Neural crest cell (in vitro differentiated cells): ENCODE measurements around the gene MPP3. TPM values are rescaled to one million over a fixed set of nuclear protein-coding genes. Genes with fewer than 3 reads are reported as not detected.

Experiments
- DNase-seq: peaks from one replicate; pipeline ENCODE4 v3.0.0; 2021; ENCODE audit warnings: low read depth, mixed read lengths, low spot score
- H3K27ac Mint-ChIP-seq: one replicate; pipeline ENCODE4 v1.8.0; 2021; ENCODE audit warnings: mild to moderate bottlenecking, mixed read lengths; ENCODE audit not compliant: unreplicated experiment
- H3K27me3 Mint-ChIP-seq: 2 replicates; pipeline ENCODE4 v1.8.0; 2021; ENCODE audit warnings: low read depth, mild to moderate bottlenecking, mixed read lengths
- H3K36me3 Mint-ChIP-seq: 2 replicates; pipeline ENCODE4 v1.8.0; 2021; ENCODE audit warnings: low read depth, mild to moderate bottlenecking, mixed read lengths
- H3K4me1 Mint-ChIP-seq: 2 replicates; pipeline ENCODE4 v1.8.0; 2021; ENCODE audit warnings: mixed read lengths
- H3K4me3 Mint-ChIP-seq: one replicate; pipeline ENCODE4 v1.8.0; 2021; ENCODE audit warnings: mild to moderate bottlenecking, mixed read lengths
- H3K9me3 Mint-ChIP-seq: 2 replicates; pipeline ENCODE4 v1.8.0; 2021; ENCODE audit warnings: mixed read lengths
- CTCF ChIP-seq: fragments of 200-600 bp; sonication (generic); conservative IDR thresholded peaks from 2 replicates; pipeline ENCODE4 v1.5.0; 2021; ENCODE audit warnings: antibody characterized with exemption, mild to moderate bottlenecking
- total RNA-seq: library from RNA; stranded (reverse); gene quantifications from 2 replicates; pipeline ENCODE4 v1.2.1, GENCODE V29; 2021

The MPP3 gene
- total RNA-seq, 1 donor from 2014 or later, result 14.4 TPM

GRCh38 chr17:43827596-43827995 lies 5.3 kb downstream of the MPP3 start:
- no peak overlapping the region for H3K27ac Mint-ChIP-seq
- peaks cover 32% of the 10 kb centered on the region for H3K4me1 Mint-ChIP-seq
- H3K9me3 Mint-ChIP-seq, result no peaks in the 10 kb centered on the region
- no peaks in the 10 kb centered on the region for H3K36me3 Mint-ChIP-seq
- H3K27me3 Mint-ChIP-seq, result peaks cover 2% of the 10 kb centered on the region
- DNase-seq, result no peak
- no peak for TF ChIP-seq CTCF
- no peak overlapping the region for H3K4me3 Mint-ChIP-seq

GRCh38 chr17:43826206-43826605 lies 6.7 kb downstream of the MPP3 start:
- no peaks in the 10 kb centered on the region for H3K27me3 Mint-ChIP-seq
- H3K4me3 Mint-ChIP-seq, result no peak overlapping the region
- H3K4me1 Mint-ChIP-seq, result peaks cover 19% of the 10 kb centered on the region
- H3K9me3 Mint-ChIP-seq, result no peaks in the 10 kb centered on the region
- DNase-seq, result no peak
- TF ChIP-seq CTCF, result no peak
- no peaks in the 10 kb centered on the region for H3K36me3 Mint-ChIP-seq
- no peak overlapping the region for H3K27ac Mint-ChIP-seq

- Mint-ChIP-seq H3K9me3 (no peaks in the 10 kb centered on the region), H3K4me3 (no peak overlapping the region), H3K36me3 (no peaks in the 10 kb centered on the region), H3K27me3 (no peaks in the 10 kb centered on the region), H3K27ac (no peak overlapping the region), H3K4me1 (peaks cover 13% of the 10 kb centered on the region)
- no peak for DNase-seq
- no peak for TF ChIP-seq CTCF
These were observed 7.4 kb downstream of the MPP3 start for GRCh38 chr17:43825567-43825966.

GRCh38 chr17:43823350-43824084 lies 9.4 kb downstream of the MPP3 start:
- no peaks in the 10 kb centered on the region for H3K36me3 Mint-ChIP-seq
- DNase-seq, result no peak

GRCh38 chr17:43822570-43823190 lies 10.3 kb downstream of the MPP3 start:
- no peaks in the 10 kb centered on the region for H3K27me3 Mint-ChIP-seq
- no peak overlapping the region for H3K4me3 Mint-ChIP-seq
- H3K36me3 Mint-ChIP-seq, result no peaks in the 10 kb centered on the region
- no peak for TF ChIP-seq CTCF
- no peaks in the 10 kb centered on the region for H3K9me3 Mint-ChIP-seq
- no peak overlapping the region for H3K27ac Mint-ChIP-seq
- H3K4me1 Mint-ChIP-seq, result no peaks in the 10 kb centered on the region
- DNase-seq, result no peak

More at GRCh38 chr17:43823350-43824084, 9.4 kb downstream of the MPP3 start:
- Mint-ChIP-seq H3K4me1 (peaks cover under 1% of the 10 kb centered on the region), H3K4me3 (no peak overlapping the region), H3K27me3 (no peaks in the 10 kb centered on the region), H3K27ac (no peak overlapping the region), H3K9me3 (no peaks in the 10 kb centered on the region)
- TF ChIP-seq CTCF, result no peak
